Measurements from ENCODE around the gene SGPP1.
"Not testable (repeated sequence)": the region's sequence is repeated elsewhere in the genome, so short reads cannot be mapped to it uniquely, and the experiment has no call there.

SGPP1 gene

GRCh38 chr14:63672417-63673180 is 55.3 kb downstream of the SGPP1 start:
- DNase-seq, result no peak

- no peak for DNase-seq
Measured at GRCh38 chr14:63671987-63672386, 55.9 kb downstream of the SGPP1 start.

- DNase-seq, result no peak
Measured at GRCh38 chr14:63670692-63671091, 57.2 kb downstream of the SGPP1 start.

- no peak for DNase-seq
Measured at GRCh38 chr14:63666335-63666734, 61.5 kb downstream of the SGPP1 start.

GRCh38 chr14:63663428-63664341 is 64.2 kb downstream of the SGPP1 start:
- no peak for DNase-seq

GRCh38 chr14:63662776-63663175 is 65.1 kb downstream of the SGPP1 start:
- no peak for DNase-seq

- not testable (repeated sequence) for DNase-seq
Measured at GRCh38 chr14:63661881-63662280, 66.0 kb downstream of the SGPP1 start.

- DNase-seq, result no peak
Measured at GRCh38 chr14:63659726-63660125, 68.1 kb downstream of the SGPP1 start.

GRCh38 chr14:63656194-63656593 is 71.7 kb downstream of the SGPP1 start:
- peak in 1 of 2 experiments; percentile 26 for DNase-seq

- no peak for DNase-seq
Measured at GRCh38 chr14:63654936-63655335, 72.9 kb downstream of the SGPP1 start.

- DNase-seq, result no peak
Measured at GRCh38 chr14:63654346-63654745, 73.5 kb downstream of the SGPP1 start.

GRCh38 chr14:63652406-63652805 is 75.5 kb downstream of the SGPP1 start:
- DNase-seq, result no peak

GRCh38 chr14:63650256-63650952 is 77.5 kb downstream of the SGPP1 start:
- no peak for DNase-seq

GRCh38 chr14:63647696-63648410 is 80.0 kb downstream of the SGPP1 start:
- no peak for DNase-seq

GRCh38 chr14:63644741-63645140 is 83.1 kb downstream of the SGPP1 start:
- DNase-seq, result no peak

- no peak for DNase-seq
Measured at GRCh38 chr14:63642656-63643382, 85.0 kb downstream of the SGPP1 start.

GRCh38 chr14:63642229-63642611 is 85.6 kb downstream of the SGPP1 start:
- peak; percentile 96 to 98 for DNase-seq

- peak; percentile 99 for DNase-seq
Measured at GRCh38 chr14:63641473-63642228, 86.2 kb downstream of the SGPP1 start, which contains the start of gene WDR89. Gene WDR89 (minus strand): TSS chr14:63641871. CDS start chr14:63599942, 41,929 bp downstream.

- no peak for DNase-seq
Measured at GRCh38 chr14:63638493-63638892, 89.4 kb downstream of the SGPP1 start.

GRCh38 chr14:63636094-63636635 is 91.7 kb downstream of the SGPP1 start:
- not testable (repeated sequence) for DNase-seq
